HUES6 (cell line): ENCODE results near the gene RAB3C.

ENCODE experiments used
- H3K27ac ChIP-seq: 2 replicates; pipeline ENCODE4 v1.7.0; 2013; ENCODE audit warnings: low read depth, mild to moderate bottlenecking, low read length, inconsistent platforms
- H3K27me3 ChIP-seq: 2 replicates; pipeline ENCODE4 v1.6.1; 2013; ENCODE audit warnings: low read length; ENCODE audit not compliant: control insufficient read depth, insufficient read depth
- H3K36me3 ChIP-seq: 2 replicates; pipeline ENCODE4 v1.6.1; 2013; ENCODE audit warnings: low read length; ENCODE audit not compliant: control insufficient read depth, insufficient read depth
- H3K4me1 ChIP-seq: 2 replicates; pipeline ENCODE4 v1.6.1; 2013; ENCODE audit warnings: low read length; ENCODE audit not compliant: control insufficient read depth, insufficient read depth
- H3K4me3 ChIP-seq: 2 replicates; pipeline ENCODE4 v1.5.1; 2013; ENCODE audit warnings: low read depth, low read length
- H3K9ac ChIP-seq: one replicate; pipeline ENCODE4 v1.6.1; 2013; ENCODE audit warnings: mild to moderate bottlenecking, low read length
- H3K9me3 ChIP-seq: 2 replicates; pipeline ENCODE4 v1.6.1; 2013; ENCODE audit warnings: low read depth, low read length; ENCODE audit not compliant: control insufficient read depth, insufficient read depth

RAB3C gene

DNA sequence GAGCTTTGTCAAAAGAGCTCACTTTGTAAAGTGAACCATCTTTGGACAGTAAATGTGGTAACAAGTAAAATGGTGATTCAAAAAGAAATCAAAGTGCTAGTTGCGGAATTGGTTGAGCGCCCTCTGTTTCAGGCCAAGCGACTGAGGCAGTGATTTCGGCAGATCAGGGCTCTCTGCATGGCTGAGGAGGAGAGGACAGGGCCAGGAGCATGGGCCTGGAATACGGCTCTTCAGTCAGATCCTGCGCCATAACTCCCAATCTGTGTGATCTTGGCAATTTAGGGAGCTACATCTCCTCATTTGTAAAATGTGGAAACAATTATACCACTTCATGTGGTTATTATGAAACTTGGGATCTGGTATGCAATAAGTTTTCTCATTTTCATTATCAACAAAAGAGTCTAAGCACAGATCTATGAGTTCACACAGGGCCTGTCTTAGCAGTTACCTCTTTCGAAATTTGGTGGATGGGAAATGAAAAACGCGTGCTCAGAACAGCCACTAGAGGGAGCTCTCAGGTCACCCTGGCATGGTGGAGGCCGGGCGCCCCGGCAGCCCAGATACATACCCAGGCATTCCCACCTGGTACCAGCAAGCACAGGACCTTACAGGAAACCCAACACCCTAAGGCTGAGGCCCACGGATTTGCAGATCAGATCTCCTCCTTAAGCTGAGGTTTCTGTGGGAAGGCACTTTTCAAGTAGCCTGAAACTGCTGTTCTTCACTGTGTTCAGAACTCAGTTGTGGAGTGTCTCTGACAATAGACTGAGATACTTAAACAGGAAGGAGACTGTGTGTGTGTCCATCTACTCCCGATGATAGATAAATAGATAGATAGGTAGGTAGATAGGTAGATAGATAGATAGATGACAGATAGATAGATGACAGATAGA, 303.7 kb downstream of the RAB3C start:
- H3K9ac ChIP-seq = no peak overlapping the region
- peaks cover 2% of the 10 kb centered on the region; the same call in 1 of the 2 replicates for H3K9me3 ChIP-seq
- no peaks in the 10 kb centered on the region for H3K27me3 ChIP-seq
- H3K4me3 ChIP-seq = no peak overlapping the region
- H3K27ac ChIP-seq = no peak overlapping the region
- peaks cover 14% of the 10 kb centered on the region; the same call in 1 of the 2 replicates for H3K4me1 ChIP-seq
- H3K36me3 ChIP-seq = no peaks in the 10 kb centered on the region

- Histone ChIP-seq H3K27ac (no peak overlapping the region), H3K4me1 (peaks cover 15% of the 10 kb centered on the region; the same call in 1 of the 2 replicates), H3K9me3 (peaks cover 2% of the 10 kb centered on the region; the same call in 1 of the 2 replicates), H3K27me3 (no peaks in the 10 kb centered on the region), H3K36me3 (no peaks in the 10 kb centered on the region), H3K9ac (no peak overlapping the region), H3K4me3 (no peak overlapping the region)
These were observed 304.4 kb downstream of the RAB3C start for GRCh38 chr5:58887311-58887710.

DNA sequence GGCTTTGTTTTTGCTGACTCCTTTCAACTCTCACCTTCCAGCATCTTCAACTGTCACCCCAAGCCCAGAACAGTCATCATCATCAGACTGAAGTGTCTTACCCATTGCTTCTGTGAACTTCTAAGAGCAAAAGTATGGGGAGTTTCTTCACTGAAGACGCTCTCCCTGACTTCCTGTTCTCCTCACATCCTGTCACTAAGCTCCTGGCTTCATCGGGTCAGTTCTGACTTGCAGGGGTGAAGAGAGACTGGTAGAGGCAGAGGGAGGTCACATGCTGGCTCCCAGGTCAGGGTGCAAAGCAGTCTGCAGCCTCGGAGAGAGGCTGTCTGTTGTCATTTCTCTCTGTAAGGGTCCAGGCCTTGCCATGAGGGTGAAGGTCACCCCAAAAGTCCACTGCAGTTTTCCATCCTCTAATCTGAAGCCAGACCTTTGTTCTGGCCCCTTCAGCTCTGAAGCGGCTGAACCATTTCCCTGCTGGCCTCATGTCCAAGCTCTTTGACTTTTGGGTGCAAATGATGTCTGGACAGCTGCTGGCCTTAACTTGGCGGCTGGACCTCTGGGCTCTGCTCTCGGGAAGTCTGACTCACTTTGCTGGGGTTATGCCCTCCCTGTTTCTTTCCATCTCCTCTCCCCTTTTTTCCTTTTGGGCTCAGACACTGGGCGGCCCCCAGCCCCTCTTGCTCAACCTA, 305.0 kb downstream of the RAB3C start:
- Histone ChIP-seq H3K4me1 (peaks cover 15% of the 10 kb centered on the region; the same call in 1 of the 2 replicates), H3K9ac (no peak overlapping the region), H3K36me3 (no peaks in the 10 kb centered on the region), H3K4me3 (no peak overlapping the region), H3K27ac (no peak overlapping the region), H3K27me3 (no peaks in the 10 kb centered on the region), H3K9me3 (peaks cover 2% of the 10 kb centered on the region; the same call in 1 of the 2 replicates)

DNA sequence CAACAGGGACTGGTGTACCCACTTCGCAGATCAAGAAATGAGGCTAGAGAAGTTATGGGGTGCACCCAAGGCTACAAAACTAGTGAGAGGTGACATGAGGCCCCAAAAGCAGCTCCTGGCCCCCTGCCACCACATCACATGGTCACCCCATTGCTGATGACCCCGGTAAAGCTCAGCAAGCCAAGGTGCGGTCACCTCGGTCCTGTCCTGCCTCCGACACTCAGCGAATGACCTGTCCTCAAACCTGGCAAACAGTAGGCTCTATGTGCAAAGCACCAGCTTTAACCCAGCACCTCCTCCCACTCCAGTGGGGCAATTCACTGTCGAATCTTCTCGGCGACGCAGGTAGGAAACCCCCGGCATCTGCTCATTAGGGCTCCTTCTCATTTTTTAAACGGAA, 307.4 kb downstream of the RAB3C start:
- H3K4me1 ChIP-seq = peaks cover 15% of the 10 kb centered on the region; the same call in 1 of the 2 replicates
- H3K36me3 ChIP-seq = no peaks in the 10 kb centered on the region
- no peak overlapping the region for H3K4me3 ChIP-seq
- no peaks in the 10 kb centered on the region for H3K27me3 ChIP-seq
- no peak overlapping the region for H3K27ac ChIP-seq
- no peak overlapping the region for H3K9ac ChIP-seq
- H3K9me3 ChIP-seq = no peaks in the 10 kb centered on the region

GRCh38 chr5:58890701-58891085, 307.8 kb downstream of the RAB3C start:
- H3K27me3 ChIP-seq = no peaks in the 10 kb centered on the region
- H3K36me3 ChIP-seq = no peaks in the 10 kb centered on the region
- H3K4me1 ChIP-seq = peaks cover 15% of the 10 kb centered on the region; the same call in 1 of the 2 replicates
- no peak overlapping the region for H3K9ac ChIP-seq
- no peak overlapping the region for H3K27ac ChIP-seq
- no peaks in the 10 kb centered on the region for H3K9me3 ChIP-seq
- no peak overlapping the region for H3K4me3 ChIP-seq

GRCh38 chr5:58891086-58891970, 308.5 kb downstream of the RAB3C start:
- Histone ChIP-seq H3K4me3 (no peak overlapping the region), H3K9me3 (no peaks in the 10 kb centered on the region), H3K27me3 (no peaks in the 10 kb centered on the region), H3K9ac (no peak overlapping the region), H3K4me1 (peaks cover 15% of the 10 kb centered on the region; the same call in 1 of the 2 replicates), H3K36me3 (no peaks in the 10 kb centered on the region), H3K27ac (no peak overlapping the region)

DNA sequence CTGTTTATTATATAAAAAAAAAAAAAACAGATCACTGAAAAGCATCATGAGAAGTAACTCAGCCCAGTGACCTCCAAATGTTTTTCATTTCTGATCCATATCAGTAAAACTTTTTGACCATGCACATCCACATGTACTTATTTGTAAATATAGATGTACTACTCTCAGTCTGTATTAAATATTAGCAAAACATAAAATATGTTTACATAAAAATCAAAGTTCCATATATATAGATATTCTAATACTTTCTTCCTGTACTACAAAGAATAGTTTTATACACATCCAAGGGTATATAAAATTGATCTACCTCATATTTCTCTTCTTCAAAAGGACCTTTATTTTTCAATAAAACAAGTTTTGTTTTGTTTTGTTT, 309.1 kb downstream of the RAB3C start:
- no peaks in the 10 kb centered on the region for H3K27me3 ChIP-seq
- H3K9ac ChIP-seq = no peak overlapping the region
- H3K9me3 ChIP-seq = no peaks in the 10 kb centered on the region
- H3K4me1 ChIP-seq = peaks cover 12% of the 10 kb centered on the region; the same call in 1 of the 2 replicates
- no peak overlapping the region for H3K4me3 ChIP-seq
- H3K36me3 ChIP-seq = no peaks in the 10 kb centered on the region
- H3K27ac ChIP-seq = no peak overlapping the region

DNA sequence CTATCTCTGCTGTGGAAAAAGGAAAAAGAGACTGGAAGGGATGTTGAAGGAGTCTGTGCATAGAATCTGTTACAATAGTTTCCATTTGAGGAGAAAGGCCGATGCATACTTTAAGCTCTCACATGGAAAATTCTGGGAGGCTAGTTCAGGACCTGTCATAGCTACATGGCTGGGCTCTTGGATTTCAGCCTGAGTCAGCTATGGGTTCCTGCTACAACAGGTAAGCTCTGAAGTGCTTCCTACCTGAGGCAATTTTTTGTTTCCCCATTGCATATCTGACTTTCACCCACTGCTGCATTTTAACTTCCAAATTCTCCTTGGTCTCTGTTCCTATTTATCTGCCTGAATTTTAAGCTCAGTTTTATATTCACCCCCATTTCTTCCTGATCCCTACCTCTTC, 310.7 kb downstream of the RAB3C start:
- Histone ChIP-seq H3K9ac (no peak overlapping the region), H3K4me3 (no peak overlapping the region), H3K36me3 (no peaks in the 10 kb centered on the region), H3K27ac (no peak overlapping the region), H3K9me3 (no peaks in the 10 kb centered on the region), H3K27me3 (no peaks in the 10 kb centered on the region), H3K4me1 (peaks cover 11% of the 10 kb centered on the region; the same call in 1 of the 2 replicates)

DNA sequence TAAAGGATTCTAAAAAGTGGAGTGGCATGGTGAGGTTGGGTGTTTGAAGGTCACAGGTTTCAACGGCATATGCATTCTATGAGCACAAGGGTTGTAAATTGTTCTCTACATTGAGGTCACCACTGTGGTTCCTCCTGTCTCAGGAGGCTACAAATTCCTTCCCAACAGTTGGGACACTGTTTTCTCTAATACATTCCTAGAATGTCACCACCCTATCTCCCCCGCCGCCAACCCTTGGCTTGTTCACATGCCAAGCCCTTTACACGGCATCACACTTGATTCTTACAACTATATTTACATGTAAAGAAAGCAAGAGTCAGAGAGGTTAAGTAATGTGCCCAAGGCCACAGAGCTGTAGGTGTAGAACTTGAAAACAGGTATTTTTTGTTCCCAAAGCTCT, 315.1 kb downstream of the RAB3C start:
- no peak overlapping the region for H3K4me3 ChIP-seq
- H3K9ac ChIP-seq = no peak overlapping the region
- no peak overlapping the region for H3K27ac ChIP-seq
- no peaks in the 10 kb centered on the region for H3K36me3 ChIP-seq
- no peaks in the 10 kb centered on the region for H3K4me1 ChIP-seq
- H3K27me3 ChIP-seq = no peaks in the 10 kb centered on the region
- H3K9me3 ChIP-seq = no peaks in the 10 kb centered on the region

DNA sequence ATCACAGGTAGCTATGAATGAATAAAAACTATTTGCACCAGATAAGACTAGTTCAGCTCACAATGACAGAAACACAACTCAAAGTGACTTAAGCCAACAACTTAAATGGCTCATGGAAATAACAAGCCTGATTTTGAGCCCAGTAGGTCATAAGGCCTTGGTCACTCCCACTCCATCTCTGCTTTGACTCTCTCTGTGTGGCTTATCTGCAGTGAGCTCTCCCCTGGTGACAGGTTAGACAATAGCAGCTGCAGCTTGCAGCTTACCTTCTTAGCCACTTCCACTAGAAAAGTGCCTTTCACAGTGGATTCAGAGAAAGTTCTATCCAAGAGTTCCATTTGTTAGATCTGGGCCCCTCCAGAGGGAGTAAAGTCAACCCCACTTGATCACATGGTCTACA, 315.7 kb downstream of the RAB3C start:
- Histone ChIP-seq H3K9me3 (no peaks in the 10 kb centered on the region), H3K36me3 (no peaks in the 10 kb centered on the region), H3K27me3 (no peaks in the 10 kb centered on the region), H3K4me3 (no peak overlapping the region), H3K4me1 (no peaks in the 10 kb centered on the region), H3K9ac (no peak overlapping the region), H3K27ac (no peak overlapping the region)
